GM12892 (cell line): Measurements from ENCODE around the gene OSBPL6.

Source experiments
- POLR2A ChIP-seq: IDR thresholded peaks from 2 replicates; pipeline ENCODE4 v1.6.1; 2011; ENCODE audit warnings: low read depth, low read length, control low read depth
- POLR2AphosphoS5 ChIP-seq: IDR thresholded peaks from 2 replicates; pipeline ENCODE4 v1.6.1; 2011; ENCODE audit warnings: low read depth, low read length, control low read depth
- TAF1 ChIP-seq: IDR thresholded peaks from 2 replicates; pipeline ENCODE4 v1.6.1; 2011; ENCODE audit warnings: low read depth, mild to moderate bottlenecking, control low read depth, low read length, borderline replicate concordance

DNA sequence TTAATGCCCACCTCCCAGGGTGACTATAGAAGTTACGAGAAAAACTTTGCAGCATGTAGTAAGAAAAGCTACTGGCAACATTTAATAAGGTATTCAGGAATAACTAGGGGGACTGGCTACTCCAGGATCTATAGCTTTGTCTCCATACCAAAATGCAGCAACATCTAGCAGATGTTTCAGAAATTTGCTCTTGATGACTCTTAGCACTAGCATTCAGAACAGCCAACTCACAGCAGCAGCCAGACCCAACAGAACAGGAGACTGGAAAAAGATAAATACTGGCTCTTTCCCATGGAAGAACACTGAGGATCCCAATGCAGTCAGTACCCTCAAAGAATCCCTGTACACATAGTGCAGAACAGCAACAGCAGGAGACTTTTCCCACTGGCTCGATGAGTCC, 151.6 kb downstream of the OSBPL6 start:
- TF ChIP-seq POLR2AphosphoS5 (no peak), POLR2A (no peak), TAF1 (no peak)
